SKM-1 treated with dmso at 0.1 percent for 144 hours (cell line): ENCODE data around the gene LRRC3C.
A peak's percentile ranks its signal among the peaks of the same experiment; 100 is the strongest.
"Not testable (repeated sequence)": the region's sequence is repeated elsewhere in the genome, so short reads cannot be mapped to it uniquely, and the experiment has no call there.

ENCODE experiments used
- DNase-seq: peaks from one replicate; lab custom pipeline; 2025; ENCODE audit not compliant: unreplicated experiment; lab: John Stamatoyannopoulos, UW

LRRC3C gene

GRCh38 chr17:39946551-39947330, 19.2 kb downstream of the LRRC3C start:
- no peak for DNase-seq

- not testable (repeated sequence) for DNase-seq
These were observed 20.9 kb downstream of the LRRC3C start for GRCh38 chr17:39948489-39948828.

- DNase-seq, result no peak
These were observed 21.5 kb downstream of the LRRC3C start for GRCh38 chr17:39949028-39949427.

- DNase-seq, result no peak
These were observed 23.4 kb downstream of the LRRC3C start for GRCh38 chr17:39950871-39951348.

- DNase-seq, result no peak
These were observed 24.6 kb downstream of the LRRC3C start for GRCh38 chr17:39951924-39952679.

- DNase-seq, result peak; percentile 88
These were observed 25.3 kb downstream of the LRRC3C start for GRCh38 chr17:39952680-39953470.

- DNase-seq, result no peak
These were observed 25.9 kb downstream of the LRRC3C start for GRCh38 chr17:39953471-39953888.

GRCh38 chr17:39954876-39955275, 27.3 kb downstream of the LRRC3C start:
- DNase-seq, result no peak

- no peak for DNase-seq
These were observed 28.2 kb downstream of the LRRC3C start for GRCh38 chr17:39955726-39956225.

- no peak for DNase-seq
These were observed 33.1 kb downstream of the LRRC3C start for GRCh38 chr17:39960524-39961041.

GRCh38 chr17:39962642-39963220, 35.2 kb downstream of the LRRC3C start, which contains the start of gene GSDMA:
Gene GSDMA, plus strand, starts transcription at chr17:39963004. Its CDS starts 2,684 bp downstream, at chr17:39965688.
- DNase-seq, result no peak

- DNase-seq, result no peak
These were observed 36.3 kb downstream of the LRRC3C start for GRCh38 chr17:39963829-39964228.

- DNase-seq, result no peak
These were observed 37.6 kb downstream of the LRRC3C start for GRCh38 chr17:39965017-39965699.

GRCh38 chr17:39966771-39967170, 39.2 kb downstream of the LRRC3C start:
- DNase-seq, result no peak

- no peak for DNase-seq
These were observed 41.2 kb downstream of the LRRC3C start for GRCh38 chr17:39968761-39969160.

- DNase-seq, result no peak
These were observed 41.8 kb downstream of the LRRC3C start for GRCh38 chr17:39969375-39969774.

GRCh38 chr17:39970157-39970692, 42.7 kb downstream of the LRRC3C start:
- DNase-seq, result no peak

GRCh38 chr17:39971076-39971603, 43.6 kb downstream of the LRRC3C start:
- DNase-seq, result no peak

- peak; percentile 14 for DNase-seq
These were observed 44.7 kb downstream of the LRRC3C start for GRCh38 chr17:39972271-39972670.
